Measurements from ENCODE around the gene XRCC1.

GRCh38 chr19:43598445-43599240, 23.3 kb upstream of the XRCC1 start:
- TF ChIP-seq, protein P1, sequence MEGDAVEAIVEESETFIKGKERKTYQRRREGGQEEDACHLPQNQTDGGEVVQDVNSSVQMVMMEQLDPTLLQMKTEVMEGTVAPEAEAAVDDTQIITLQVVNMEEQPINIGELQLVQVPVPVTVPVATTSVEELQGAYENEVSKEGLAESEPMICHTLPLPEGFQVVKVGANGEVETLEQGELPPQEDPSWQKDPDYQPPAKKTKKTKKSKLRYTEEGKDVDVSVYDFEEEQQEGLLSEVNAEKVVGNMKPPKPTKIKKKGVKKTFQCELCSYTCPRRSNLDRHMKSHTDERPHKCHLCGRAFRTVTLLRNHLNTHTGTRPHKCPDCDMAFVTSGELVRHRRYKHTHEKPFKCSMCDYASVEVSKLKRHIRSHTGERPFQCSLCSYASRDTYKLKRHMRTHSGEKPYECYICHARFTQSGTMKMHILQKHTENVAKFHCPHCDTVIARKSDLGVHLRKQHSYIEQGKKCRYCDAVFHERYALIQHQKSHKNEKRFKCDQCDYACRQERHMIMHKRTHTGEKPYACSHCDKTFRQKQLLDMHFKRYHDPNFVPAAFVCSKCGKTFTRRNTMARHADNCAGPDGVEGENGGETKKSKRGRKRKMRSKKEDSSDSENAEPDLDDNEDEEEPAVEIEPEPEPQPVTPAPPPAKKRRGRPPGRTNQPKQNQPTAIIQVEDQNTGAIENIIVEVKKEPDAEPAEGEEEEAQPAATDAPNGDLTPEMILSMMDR (IDR thresholded peaks at IDR 0.05; ENCODE audit: low read depth, low read length), result no peak
- TF ChIP-seq EZH2phosphoT487 (IDR thresholded peaks at IDR 0.05; ENCODE audit: low read depth), result no peak
